ENCODE measurements around the gene ZSCAN4.

Gene ZSCAN4

DNA sequence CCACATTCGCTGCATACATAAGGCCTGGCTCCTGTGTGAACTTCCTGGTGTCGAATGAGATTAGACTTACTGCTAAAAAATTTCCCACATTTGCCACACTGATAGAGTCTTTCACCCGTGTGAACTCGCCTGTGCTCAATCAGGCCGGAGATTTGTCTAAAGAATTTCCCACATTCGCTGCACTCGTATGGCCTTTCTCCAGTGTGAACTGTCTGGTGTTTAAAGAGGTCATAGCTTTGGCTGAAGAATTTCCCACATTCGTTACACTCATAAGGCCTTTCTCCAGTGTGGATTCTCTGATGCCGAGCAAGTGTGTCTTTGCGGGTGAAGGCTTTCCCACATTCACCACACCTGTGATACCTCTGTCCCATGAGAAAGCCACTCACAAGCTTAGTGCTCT is 52.1 kb downstream of the ZSCAN4 start:
- Mint-ChIP-seq H3K27ac (no peak overlapping the region), H3K9me3 (peaks cover 80% of the 10 kb centered on the region), H3K27me3 (ENCODE audit: low read depth) (no peaks in the 10 kb centered on the region), H3K4me3 (no peak overlapping the region), H3K36me3 (ENCODE audit: low read depth) (peaks cover 92% of the 10 kb centered on the region), H3K4me1 (no peaks in the 10 kb centered on the region)
- TF ChIP-seq CTCF (IDR thresholded peaks at IDR 0.05; ENCODE audit: unreplicated experiment in 3 of 3) = no peak
